K562 (cell line): ENCODE results near the gene FGF14. TPM values are rescaled to one million over a fixed set of nuclear protein-coding genes. Genes with fewer than 3 reads are reported as not detected.

Experiments
- ATAC-seq: fragments of 200-7000 bp; cut with Tn5 transposase; 3 replicates; pipeline ENCODE4 v1.9.1; 2020; ENCODE audit warnings: moderate library complexity
- BruUV-seq: library from RNA; stranded (reverse); fragments of 400-500 nt; replicated peaks from 2 replicates; lab custom pipeline; 2021; lab: Mats Ljungman, UMichigan
- CTCF ChIA-PET: fragments of 300-600 bp; formaldehyde crosslinking; extraction: SDS; loops from one replicate; lab custom pipeline; 2021; ENCODE audit warnings: low intra/inter-chr PET ratio; lab: Yijun Ruan, JAX
- POLR2A ChIA-PET: fragments of 300-600, 350-650 bp; sonication (Branson Sonifier 250); formaldehyde crosslinking; extraction: SDS; loops from one replicate; lab custom pipeline; 2021; ENCODE audit warnings: antibody characterized with exemption, inconsistent platforms; lab: Yijun Ruan, JAX
- DNase-seq, 4 experiments: peaks; one replicate each; pipeline versions ENCODE4 v3.0.0 to v3.0.0-alpha.2; 2011 to 2018; ENCODE audit warnings: low spot score in 3 of 4, mixed read lengths in 3 of 4; ENCODE audit errors: extremely low read depth in 1 of 4
- FAIRE-seq: peaks from 2 replicates; lab custom pipeline; 2011; peaks lifted over from hg19 to GRCh38; lab: Jason Lieb, UNC
- H2AFZ ChIP-seq: 2 replicates; pipeline ENCODE4 v1.6.0; 2011; ENCODE audit warnings: low read depth, low read length, control low read depth, inconsistent platforms
- H3K27ac ChIP-seq: fragments of 200-600 bp; 3 replicates; pipeline ENCODE4 v1.8.0; 2011; ENCODE audit warnings: low read depth, mild to moderate bottlenecking, control low read depth, inconsistent platforms, low read length, moderate library complexity, mixed read lengths; ENCODE audit errors: extremely low read depth
- H3K27me3 ChIP-seq, 2 experiments: fragments of 300-600 bp in 1 of 2; 2 replicates in 1 of 2; 3 replicates in 1 of 2; pipeline versions ENCODE4 v1.6.0 to v1.8.0; 2011; ENCODE audit warnings: inconsistent platforms in 2 of 2, low read length in 2 of 2, mild to moderate bottlenecking in 1 of 2, mixed read lengths in 1 of 2, moderate library complexity in 1 of 2; ENCODE audit not compliant: control insufficient read depth in 2 of 2, insufficient read depth in 2 of 2
- H3K36me3 ChIP-seq: fragments of 300-600 bp; 3 replicates; pipeline ENCODE4 v1.8.0; 2011; ENCODE audit warnings: mild to moderate bottlenecking, low read length, inconsistent platforms; ENCODE audit not compliant: control insufficient read depth, insufficient read depth
- H3K4me1 ChIP-seq, 2 experiments: fragments of 200-600 bp in 1 of 2; replicated peaks in 1 of 2; 2 replicates in 1 of 2; 3 replicates in 1 of 2; pipeline versions ENCODE4 v1.5.1 to v1.8.0; 2011; ENCODE audit warnings: inconsistent platforms in 2 of 2, low read length in 2 of 2, mild to moderate bottlenecking in 1 of 2, mixed read lengths in 1 of 2, moderate library complexity in 1 of 2; ENCODE audit not compliant: control insufficient read depth in 2 of 2, insufficient read depth in 2 of 2
- H3K4me2 ChIP-seq: 2 replicates; pipeline ENCODE4 v1.6.1; 2011; ENCODE audit warnings: low read length, control low read depth, inconsistent platforms, mixed read lengths; ENCODE audit not compliant: insufficient read depth
- H3K4me3 ChIP-seq: fragments of 200-600 bp; sonication (generic), shearing (Covaris generic); 2 replicates; pipeline ENCODE4 v1.5.1; 2016; ENCODE audit warnings: control low read depth, inconsistent platforms
- H3K79me2 ChIP-seq: fragments of 200-600 bp; 3 replicates; pipeline ENCODE4 v1.8.0; 2011; ENCODE audit warnings: low read length, inconsistent platforms; ENCODE audit not compliant: control insufficient read depth, insufficient read depth
- H3K9ac ChIP-seq, 2 experiments: 2 replicates each; pipeline versions ENCODE4 v1.6.0 to v1.6.1; 2011; ENCODE audit warnings: low read depth in 2 of 2, low read length in 2 of 2, control low read depth in 1 of 2, inconsistent platforms in 1 of 2, mild to moderate bottlenecking in 1 of 2, mixed read lengths in 1 of 2; ENCODE audit not compliant: insufficient read depth in 1 of 2
- H3K9me1 ChIP-seq: one replicate; pipeline ENCODE4 v1.6.0; 2011; ENCODE audit warnings: inconsistent platforms, mild to moderate bottlenecking, low read length, moderate library complexity; ENCODE audit not compliant: control insufficient read depth, insufficient read depth
- H3K9me3 ChIP-seq: replicated peaks from 2 replicates; pipeline ENCODE4 v1.5.1; 2011; ENCODE audit warnings: low read depth, low read length, inconsistent platforms; ENCODE audit not compliant: control insufficient read depth, insufficient read depth
- H4K20me1 ChIP-seq: replicated peaks from 2 replicates; pipeline ENCODE4 v1.6.1; 2011; ENCODE audit warnings: low read length, inconsistent platforms, mixed read lengths; ENCODE audit not compliant: control insufficient read depth, insufficient read depth
- CHCHD3 ChIP-seq: fragments of 250-450 bp; sonication (Bioruptor Pico); IDR thresholded peaks from 2 replicates; pipeline ENCODE4 v2.1.2; 2022; ENCODE audit warnings: mild to moderate bottlenecking
- FOXP4 ChIP-seq: sonication (generic); formaldehyde crosslinking; IDR thresholded peaks from 2 replicates; pipeline ENCODE4 v1.8.0; 2022; ENCODE audit warnings: mild to moderate bottlenecking, missing genetic modification reagents, borderline replicate concordance
- FUS ChIP-seq: fragments of 200-400 bp; formaldehyde crosslinking; optimal IDR thresholded peaks from 2 replicates; pipeline ENCODE3; 2017; ENCODE audit warnings: low read depth, low read length
- HNRNPK ChIP-seq: fragments of 200-400 bp; formaldehyde crosslinking; IDR thresholded peaks from one replicate; pipeline ENCODE4 v1.6.1; 2018; ENCODE audit warnings: mild to moderate bottlenecking, low read depth, low read length; ENCODE audit not compliant: poor library complexity, severe bottlenecking
- IFI16 ChIP-seq: fragments of 250-450 bp; sonication (Bioruptor Pico); IDR thresholded peaks from 2 replicates; pipeline ENCODE4 v2.1.2; 2022; ENCODE audit warnings: mild to moderate bottlenecking, inconsistent platforms
- MYBL2 ChIP-seq, 2 experiments: fragments of 450-650 bp in 1 of 2; sonication (generic) in 1 of 2; formaldehyde crosslinking in 1 of 2; IDR thresholded peaks; 2 replicates each; pipeline versions ENCODE4 v1.6.1 to v1.8.1; 2017 to 2022; ENCODE audit warnings: borderline replicate concordance in 1 of 2, inconsistent platforms in 1 of 2, low read depth in 1 of 2, mild to moderate bottlenecking in 1 of 2, missing genetic modification reagents in 1 of 2, moderate library complexity in 1 of 2
- RBM25 ChIP-seq: fragments of 200-400 bp; formaldehyde crosslinking; IDR thresholded peaks from 2 replicates; pipeline ENCODE4 v1.6.1; 2018; ENCODE audit warnings: low read length, low read depth, moderate library complexity; ENCODE audit not compliant: severe bottlenecking
- RBM39 ChIP-seq: fragments of 200-400 bp; formaldehyde crosslinking; optimal IDR thresholded peaks from 2 replicates; pipeline ENCODE3; 2018; ENCODE audit warnings: low read depth, low read length
- RFX7 ChIP-seq: fragments of 250-450 bp; sonication (Bioruptor Pico); IDR thresholded peaks from 2 replicates; pipeline ENCODE4 v1.5.1; 2021; ENCODE audit warnings: mild to moderate bottlenecking
- SFPQ ChIP-seq: fragments of 200-400 bp; formaldehyde crosslinking; IDR thresholded peaks from 2 replicates; pipeline ENCODE4 v1.6.1; 2017; ENCODE audit warnings: mild to moderate bottlenecking, low read depth, low read length, moderate library complexity
- SIN3A ChIP-seq, 2 experiments: fragments of 150-350 bp in 1 of 2; IDR thresholded peaks; 2 replicates each; pipeline ENCODE4 v1.6.1; 2011 to 2016; ENCODE audit warnings: borderline replicate concordance in 2 of 2, low read depth in 2 of 2, low read length in 2 of 2, mild to moderate bottlenecking in 2 of 2, moderate library complexity in 2 of 2; ENCODE audit not compliant: control insufficient read depth in 1 of 2
- ZBTB12 ChIP-seq: fragments of 250-450 bp; sonication (Bioruptor Pico); IDR thresholded peaks from 2 replicates; pipeline ENCODE4 v1.4.0; 2020
- ZKSCAN1 ChIP-seq: fragments of 150-350 bp; IDR thresholded peaks from 2 replicates; pipeline ENCODE4 v1.6.1; 2016; ENCODE audit warnings: low read depth, low read length
- ZNF212 ChIP-seq: fragments of 450-650 bp; formaldehyde crosslinking; IDR thresholded peaks from 2 replicates; pipeline ENCODE4 v1.4.0; 2020; ENCODE audit warnings: mild to moderate bottlenecking
- ZNF551 ChIP-seq: fragments of 250-450 bp; sonication (Bioruptor Pico); IDR thresholded peaks from 2 replicates; pipeline ENCODE4 v1.5.0; 2021; ENCODE audit warnings: mild to moderate bottlenecking, moderate library complexity
- ZNF75A ChIP-seq: fragments of 450-650 bp; formaldehyde crosslinking; IDR thresholded peaks from 2 replicates; pipeline ENCODE4 v1.4.0; 2020; ENCODE audit warnings: mild to moderate bottlenecking
- ZNF764 ChIP-seq: fragments of 250-450 bp; sonication (Bioruptor Pico); IDR thresholded peaks from 2 replicates; pipeline ENCODE4 v1.4.0; 2020; ENCODE audit warnings: low read depth, mild to moderate bottlenecking, moderate library complexity
- WGBS: fragments of 100-300 bp; shearing (Covaris generic); methylation state at CpG from one replicate; pipeline ENCODE4 v1.1.6; 2016; ENCODE audit warnings: low coverage, mixed read lengths; ENCODE audit not compliant: insufficient coverage; ENCODE audit errors: missing lambda C conversion rate; 5-methylcytosine and 5-hydroxymethylcytosine counted together
- in situ Hi-C: fragments of 300-500 bp; cut with MboI; formaldehyde crosslinking; loops from 4 replicates; pipeline ENCODE4 v1.15.0; 2018; ENCODE audit warnings: inconsistent platforms, mixed read lengths
- intact Hi-C: fragments of 100-400 bp; cut with micrococcal nuclease; formaldehyde crosslinking; loops from 2 replicates; pipeline ENCODE4 v1.14.2; 2022
- polyA plus RNA-seq, 8 experiments: library from polyadenylated mRNA; depleted of rRNA in 4 of 8; stranded (reverse) in 5 of 8; unstranded in 3 of 8; fragments of >200 nt; fragmentation: Nextera tagmentation in 2 of 8; fragmentation: Illumina TruSeq in 1 of 8; extraction: Ambion mirVana in 2 of 8; extraction: Trizol in 1 of 8; gene quantifications; 2 replicates each; pipeline versions ENCODE4 v1.2.1 to v1.2.3, GENCODE V29; 2011 to 2014; ENCODE audit warnings: inconsistent platforms in 1 of 8, missing spikeins in 1 of 8
- total RNA-seq, 7 experiments: library from RNA; depleted of rRNA in 6 of 7; stranded (reverse); fragments of >200 nt in 6 of 7; fragmentation: Illumina TruSeq in 2 of 7; extraction: Trizol in 2 of 7; gene quantifications; 2 replicates each; pipeline versions ENCODE4 v1.2.1 to v1.2.3, GENCODE V29; 2011 to 2021; ENCODE audit warnings: low replicate concordance in 1 of 7

The FGF14 gene
- total and polyA plus RNA-seq, 9 of the 15 experiments (the other 6 are each of a cell fraction or from before 2014, with no cell fraction given) = not detected

- TF ChIP-seq ZBTB12 (CRISPR knock-in tag) (no peak), CHCHD3 (no peak), FUS (no peak)
- TF ChIP-seq, all 486 proteins: peak for 0
These were observed 568.2 kb downstream of the FGF14 start (continued) for GRCh38 chr13:101833671-101834070.

- H3K9ac ChIP-seq = no peak overlapping the region
- no peak overlapping the region for H3K4me2 ChIP-seq
- H3K79me2 ChIP-seq = no peaks in the 10 kb centered on the region
- FAIRE-seq = no peak
- DNase-seq = no peak
- H3K9me3 ChIP-seq = no peaks in the 10 kb centered on the region
- CTCF ChIA-PET = no interaction called here
- no peaks in the 10 kb centered on the region for H3K4me1 ChIP-seq
- intact Hi-C loops (no loop called here), in situ Hi-C loops (no loop called here)
- no peaks in the 10 kb centered on the region for H3K36me3 ChIP-seq
- no peaks in the 10 kb centered on the region for H3K9me1 ChIP-seq
- no peaks in the 10 kb centered on the region for H3K27me3 ChIP-seq
- POLR2A ChIA-PET = no interaction called here
- BruUV-seq = no TSS peak
- WGBS = 0% methylated on average over 2 of the region's 2 CpGs
- H3K4me3 ChIP-seq = no peak overlapping the region
- H3K27ac ChIP-seq = no peak overlapping the region
- no peak for ATAC-seq
- H2AFZ ChIP-seq = no peak overlapping the region
- H4K20me1 ChIP-seq = no peaks in the 10 kb centered on the region
- TF ChIP-seq ZKSCAN1 = no peak
- no peak for TF ChIP-seq ZNF551 (CRISPR knock-in tag)
- TF ChIP-seq RBM39 = no peak
- no peak for TF ChIP-seq HNRNPK
- no peak for TF ChIP-seq ZNF212 (CRISPR knock-in tag)
- TF ChIP-seq RFX7 (CRISPR knock-in tag) = no peak
- no peak for TF ChIP-seq IFI16 (CRISPR knock-in tag)
- TF ChIP-seq RBM25 = no peak
- TF ChIP-seq SFPQ = no peak
- no peak for TF ChIP-seq FOXP4 (CRISPR knock-in tag)
- no peak for TF ChIP-seq MYBL2 (IDR thresholded peaks at IDR 0.05; ENCODE audit: low read depth)
- no peak for TF ChIP-seq MYBL2 (CRISPR knock-in tag; IDR thresholded peaks at IDR 0.05; ENCODE audit: borderline replicate concordance)
- no peak for TF ChIP-seq ZNF75A
- TF ChIP-seq ZNF764 (CRISPR knock-in tag) = no peak
- TF ChIP-seq SIN3A (IDR thresholded peaks at IDR 0.05; ENCODE audit: borderline replicate concordance in 2 of 2, control insufficient read depth in 1 of 2, low read depth in 2 of 2, low read length in 2 of 2) = no peak
These were observed 571.8 kb downstream of the FGF14 start for GRCh38 chr13:101830035-101830434.
